ENCODE data around the gene KLHDC2. TPM values are rescaled to one million over a fixed set of nuclear protein-coding genes. Genes with fewer than 3 reads are reported as not detected.
"Not testable (repeated sequence)": the region's sequence is repeated elsewhere in the genome, so short reads cannot be mapped to it uniquely, and the experiment has no call there.

Gene KLHDC2
- total and polyA plus RNA-seq, 3 donors from 2014 or later: 74.4 to 127 (median 90.7) TPM

DNA sequence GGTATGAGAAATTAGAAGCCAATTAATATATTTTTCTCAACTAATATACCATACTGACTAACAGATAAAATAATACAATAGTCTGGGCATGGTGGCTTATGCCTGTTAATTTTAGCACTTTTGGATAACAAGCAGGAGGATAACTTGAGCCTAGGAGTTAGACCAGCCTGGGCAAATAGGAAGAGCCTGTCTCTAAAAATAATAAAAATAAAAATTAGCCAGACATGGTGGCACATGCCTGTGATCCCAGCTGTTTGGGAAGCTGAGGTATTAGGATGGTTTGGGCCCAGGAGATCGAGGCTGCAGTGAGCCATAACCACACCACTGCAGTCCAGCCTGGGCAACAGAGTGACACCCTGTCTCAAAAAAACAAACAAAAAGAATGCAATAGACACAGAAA is 24.7 kb downstream of the KLHDC2 start:
- no peak overlapping the region for H3K27ac ChIP-seq
- H3K27me3 ChIP-seq: no peaks in the 10 kb centered on the region
- no peaks in the 10 kb centered on the region for H3K4me1 ChIP-seq
- no peak overlapping the region for H3K4me3 ChIP-seq
- intact Hi-C loops (cut with DNase I; ENCODE audit: low total_unique reads): no loop called here
- WGBS, 2 donors: 0% methylated on average over 1 of the region's 1 CpG
- TF ChIP-seq CTCF (IDR thresholded peaks at IDR 0.05) (no peak), POLR2A (IDR thresholded peaks at IDR 0.05) (no peak)
- no peaks in the 10 kb centered on the region for H3K36me3 ChIP-seq (ENCODE audit: low read depth, missing control alignments)
- no peak for DNase-seq
- no peaks in the 10 kb centered on the region for H3K9me3 ChIP-seq

- no peak overlapping the region for H3K27ac ChIP-seq
- no peaks in the 10 kb centered on the region for H3K9me3 ChIP-seq
- no peaks in the 10 kb centered on the region for H3K4me1 ChIP-seq
- TF ChIP-seq POLR2A (IDR thresholded peaks at IDR 0.05): no peak
- TF ChIP-seq CTCF (IDR thresholded peaks at IDR 0.05): no peak
- 85 to 94% methylated on average over 2 of the region's 2 CpGs for WGBS, 2 donors
- H3K27me3 ChIP-seq: no peaks in the 10 kb centered on the region
- H3K4me3 ChIP-seq: no peak overlapping the region
- intact Hi-C loops (cut with DNase I; ENCODE audit: low total_unique reads): no loop called here
- no peaks in the 10 kb centered on the region for H3K36me3 ChIP-seq (ENCODE audit: low read depth, missing control alignments)
- no peak for DNase-seq
Observed at GRCh38 chr14:49796025-49796424, 28.1 kb downstream of the KLHDC2 start.

- H3K4me3 ChIP-seq: no peak overlapping the region
- H3K9me3 ChIP-seq: no peaks in the 10 kb centered on the region
- intact Hi-C loops (cut with DNase I; ENCODE audit: low total_unique reads): no loop called here
- no peaks in the 10 kb centered on the region for H3K36me3 ChIP-seq (ENCODE audit: low read depth, missing control alignments)
- 0% methylated on average over 1 of the region's 1 CpG for WGBS, 2 donors
- no peak for DNase-seq
- H3K27me3 ChIP-seq: no peaks in the 10 kb centered on the region
- TF ChIP-seq CTCF (IDR thresholded peaks at IDR 0.05) (no peak), POLR2A (IDR thresholded peaks at IDR 0.05) (no peak)
- no peaks in the 10 kb centered on the region for H3K4me1 ChIP-seq
- H3K27ac ChIP-seq: no peak overlapping the region
Observed at GRCh38 chr14:49808780-49809179, 40.8 kb downstream of the KLHDC2 start.

GRCh38 chr14:49816118-49816517 is 48.2 kb downstream of the KLHDC2 start:
- H3K36me3 ChIP-seq (ENCODE audit: low read depth, missing control alignments): not testable (repeated sequence)

GRCh38 chr14:49816844-49817243 is 48.9 kb downstream of the KLHDC2 start:
- H3K27me3 ChIP-seq: no peaks in the 10 kb centered on the region
- H3K27ac ChIP-seq: no peak overlapping the region
- H3K9me3 ChIP-seq: no peaks in the 10 kb centered on the region
- 95 to 98% methylated on average over 3 of the region's 3 CpGs for WGBS, 2 donors
- TF ChIP-seq CTCF (IDR thresholded peaks at IDR 0.05) (no peak), POLR2A (IDR thresholded peaks at IDR 0.05) (no peak)
- H3K4me1 ChIP-seq: no peaks in the 10 kb centered on the region
- no peaks in the 10 kb centered on the region for H3K36me3 ChIP-seq (ENCODE audit: low read depth, missing control alignments)
- intact Hi-C loops (cut with DNase I; ENCODE audit: low total_unique reads): no loop called here
- DNase-seq: no peak
- no peak overlapping the region for H3K4me3 ChIP-seq

More at GRCh38 chr14:49816118-49816517, 48.2 kb downstream of the KLHDC2 start:
- H3K27ac ChIP-seq; intact Hi-C loops (cut with DNase I; ENCODE audit: low total_unique reads); DNase-seq; H3K4me3 ChIP-seq; H3K9me3 ChIP-seq; H3K27me3 ChIP-seq; H3K4me1 ChIP-seq: not testable (repeated sequence)
- WGBS, 2 donors: 88 to 98% methylated on average over 2 of the region's 2 CpGs

All from testis (tissue), 3 donors.